Measurements from ENCODE around the gene SLC25A21.

DNA sequence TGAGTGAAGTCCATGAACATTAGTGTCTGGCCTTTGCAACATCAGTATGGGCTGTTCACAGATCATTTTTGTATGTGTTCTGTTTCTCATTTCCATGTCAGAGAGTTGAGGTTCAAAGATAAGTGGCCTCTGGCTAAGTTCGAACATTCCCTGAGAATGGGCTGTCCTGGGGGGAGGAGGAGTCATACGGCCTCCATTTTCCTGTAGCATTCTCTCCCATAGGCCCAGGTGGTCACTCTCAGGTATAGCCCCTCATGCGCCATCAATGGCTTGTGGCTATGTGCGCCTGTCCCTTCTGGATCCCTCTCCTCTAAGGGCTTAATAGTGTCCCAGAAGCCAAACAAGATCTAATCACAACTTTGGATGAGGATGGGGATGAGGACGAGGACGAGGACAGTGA lies 345.8 kb downstream of the SLC25A21 start:
- TF ChIP-seq EZH2 (optimal IDR thresholded peaks at IDR 0.05; ENCODE audit: low read depth, low read length) = no peak
- TF ChIP-seq, protein P1, sequence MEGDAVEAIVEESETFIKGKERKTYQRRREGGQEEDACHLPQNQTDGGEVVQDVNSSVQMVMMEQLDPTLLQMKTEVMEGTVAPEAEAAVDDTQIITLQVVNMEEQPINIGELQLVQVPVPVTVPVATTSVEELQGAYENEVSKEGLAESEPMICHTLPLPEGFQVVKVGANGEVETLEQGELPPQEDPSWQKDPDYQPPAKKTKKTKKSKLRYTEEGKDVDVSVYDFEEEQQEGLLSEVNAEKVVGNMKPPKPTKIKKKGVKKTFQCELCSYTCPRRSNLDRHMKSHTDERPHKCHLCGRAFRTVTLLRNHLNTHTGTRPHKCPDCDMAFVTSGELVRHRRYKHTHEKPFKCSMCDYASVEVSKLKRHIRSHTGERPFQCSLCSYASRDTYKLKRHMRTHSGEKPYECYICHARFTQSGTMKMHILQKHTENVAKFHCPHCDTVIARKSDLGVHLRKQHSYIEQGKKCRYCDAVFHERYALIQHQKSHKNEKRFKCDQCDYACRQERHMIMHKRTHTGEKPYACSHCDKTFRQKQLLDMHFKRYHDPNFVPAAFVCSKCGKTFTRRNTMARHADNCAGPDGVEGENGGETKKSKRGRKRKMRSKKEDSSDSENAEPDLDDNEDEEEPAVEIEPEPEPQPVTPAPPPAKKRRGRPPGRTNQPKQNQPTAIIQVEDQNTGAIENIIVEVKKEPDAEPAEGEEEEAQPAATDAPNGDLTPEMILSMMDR (IDR thresholded peaks at IDR 0.05; ENCODE audit: low read length) = no peak

Measured in MM.1S (cell line).